GM21619 (cell line): ENCODE results near the gene MAGEF1.
"Not testable (repeated sequence)": the region's sequence is repeated elsewhere in the genome, so short reads cannot be mapped to it uniquely, and the experiment has no call there.

Experiments used
- ATAC-seq: cut with Tn5 transposase; IDR thresholded peaks from one replicate; pipeline ENCODE4 v1.9.1; 2021; ENCODE audit not compliant: unreplicated experiment

The MAGEF1 gene

DNA sequence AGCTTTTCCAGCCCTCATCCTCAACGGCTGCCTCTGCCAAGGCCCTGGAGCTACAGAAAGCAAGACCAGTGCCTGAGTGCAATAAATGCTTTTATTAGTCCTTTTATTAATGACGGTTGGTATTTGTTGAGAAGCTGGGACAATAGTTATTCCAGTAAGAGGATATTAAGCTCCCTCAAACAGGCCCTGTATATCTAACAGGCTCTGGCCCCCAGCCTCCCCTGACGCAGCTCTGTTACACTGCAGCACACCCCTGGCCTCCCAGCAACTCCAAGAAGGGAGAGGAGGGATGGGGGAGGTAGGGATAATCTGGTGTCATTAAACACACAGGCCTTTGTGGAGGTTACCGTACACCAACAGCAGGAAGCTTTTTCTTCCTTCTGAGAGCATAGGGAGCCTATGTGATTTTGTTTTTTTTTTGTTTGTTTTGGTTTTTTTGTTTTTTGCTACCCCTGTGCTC is 30.8 kb upstream of the MAGEF1 start:
- no peak for ATAC-seq

GRCh38 chr3:184741798-184742675 is 30.2 kb upstream of the MAGEF1 start:
- ATAC-seq, result no peak

GRCh38 chr3:184741259-184741556 is 29.3 kb upstream of the MAGEF1 start:
- no peak for ATAC-seq

- no peak for ATAC-seq
These were observed 28.8 kb upstream of the MAGEF1 start for GRCh38 chr3:184740509-184741258.

DNA sequence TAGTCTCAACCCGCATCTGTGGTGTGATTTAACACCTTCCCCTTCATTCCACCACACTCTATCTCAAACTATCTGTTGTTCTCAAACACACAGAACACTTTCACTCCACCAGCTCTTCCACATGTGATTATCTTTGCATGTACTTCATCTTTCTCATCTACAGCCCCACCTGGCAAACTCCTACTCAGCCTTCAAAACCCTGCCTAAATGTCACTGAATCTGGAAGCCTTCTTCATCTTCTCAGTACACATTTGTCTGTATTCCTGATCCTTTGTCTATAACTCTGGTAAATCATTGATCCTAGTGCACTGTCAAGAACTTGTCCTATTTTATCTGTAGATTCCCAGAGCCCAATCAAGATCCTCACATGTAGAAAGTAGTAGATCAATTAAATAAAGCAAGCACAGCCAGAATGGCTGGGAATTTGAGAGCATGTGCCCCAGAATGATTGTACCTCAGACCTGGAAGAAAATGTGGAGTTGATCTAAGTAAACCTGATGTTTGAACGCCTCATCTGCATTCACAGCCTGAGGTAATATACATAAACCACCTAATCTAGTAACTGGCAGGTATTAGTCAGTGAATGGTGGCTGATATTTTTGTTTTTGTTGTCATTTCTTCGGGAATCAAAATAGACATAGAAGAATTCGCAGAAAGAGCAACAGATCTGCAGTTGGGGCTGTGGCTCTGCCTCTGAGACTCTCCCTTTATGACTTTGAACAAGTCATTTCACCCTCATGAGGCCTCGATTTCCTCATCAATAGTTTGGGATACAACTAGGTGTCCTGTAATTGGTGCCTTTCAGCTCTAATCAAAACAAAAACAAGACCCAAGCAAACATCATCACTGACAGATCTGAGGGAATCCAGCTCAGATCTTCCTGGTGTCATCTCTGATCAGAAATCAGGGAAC is 28.0 kb upstream of the MAGEF1 start:
- ATAC-seq, result no peak

DNA sequence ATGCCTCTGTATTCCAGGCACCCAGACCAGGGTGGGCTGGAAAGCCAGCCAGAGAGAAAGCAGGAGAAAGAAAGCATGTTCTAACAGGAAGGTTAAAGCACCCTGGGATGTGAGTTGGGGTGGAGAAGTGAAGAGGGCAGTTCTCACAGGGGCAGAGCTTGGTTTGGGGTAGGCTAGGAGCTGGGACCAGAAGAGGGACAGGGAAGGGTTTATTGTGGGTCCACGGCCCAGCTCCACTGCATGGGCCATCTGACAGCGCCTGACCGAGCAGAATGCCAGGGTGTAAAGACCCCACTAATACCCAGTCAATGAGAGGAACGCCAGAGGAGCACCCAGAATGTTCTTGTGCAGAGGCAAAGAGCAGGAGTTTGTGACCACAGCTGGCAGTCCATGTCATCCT is 27.1 kb upstream of the MAGEF1 start:
- no peak for ATAC-seq

DNA sequence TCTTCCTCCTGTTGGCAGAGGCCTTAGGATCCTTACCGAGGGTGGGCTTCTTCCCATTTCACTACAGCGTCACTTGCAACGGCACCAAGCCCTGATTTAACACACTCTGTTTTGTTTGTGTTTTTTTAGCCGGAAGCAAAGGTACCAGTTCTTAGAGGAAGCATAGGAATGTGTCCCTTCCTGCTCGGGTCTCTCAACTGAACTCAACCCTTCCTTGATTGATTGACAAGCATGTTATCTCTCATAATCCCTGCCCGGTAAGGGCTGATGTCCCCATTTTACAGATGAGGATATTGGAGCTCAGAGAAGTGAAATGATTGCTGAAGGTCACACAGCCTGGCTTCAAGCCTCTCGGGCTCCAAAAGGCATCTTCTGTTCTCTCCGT is 26.6 kb upstream of the MAGEF1 start:
- no peak for ATAC-seq

- ATAC-seq, result no peak
These were observed 26.0 kb upstream of the MAGEF1 start for GRCh38 chr3:184737641-184738505.

GRCh38 chr3:184737063-184737462 is 25.2 kb upstream of the MAGEF1 start:
- ATAC-seq, result no peak

GRCh38 chr3:184734903-184735701 is 23.2 kb upstream of the MAGEF1 start:
- no peak for ATAC-seq

DNA sequence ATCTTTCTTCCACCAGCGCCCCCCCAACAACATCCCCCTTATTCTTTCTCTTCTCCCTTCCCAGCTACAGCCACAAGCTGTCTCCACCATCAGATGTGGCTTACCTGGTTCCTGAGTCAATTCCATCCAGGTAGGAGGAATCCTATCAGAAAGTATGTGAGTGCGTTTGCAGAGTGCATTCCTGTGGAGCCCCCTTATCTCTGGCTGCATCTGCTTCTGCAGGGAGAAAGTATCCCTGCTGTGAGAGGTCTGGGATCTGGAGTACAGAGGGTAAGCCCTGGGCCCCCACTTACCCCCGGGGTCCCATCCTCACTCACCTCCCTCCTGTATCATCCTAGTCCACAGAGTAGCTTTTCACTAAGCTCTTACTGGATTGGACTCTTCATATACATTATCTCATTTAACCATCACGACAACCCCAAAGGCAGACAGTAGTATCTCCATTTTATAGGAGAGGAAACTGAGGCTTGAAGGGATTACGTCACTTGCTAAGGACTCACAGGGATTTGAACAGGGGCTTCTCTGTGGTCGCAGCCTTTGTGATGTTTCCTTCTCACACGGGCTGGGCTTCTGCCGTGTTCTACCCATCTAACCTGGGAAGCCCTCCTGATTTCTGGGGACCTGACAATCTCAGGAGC is 22.2 kb upstream of the MAGEF1 start:
- ATAC-seq, result no peak

GRCh38 chr3:184733181-184733580 is 21.3 kb upstream of the MAGEF1 start:
- no peak for ATAC-seq

- no peak for ATAC-seq
These were observed 20.1 kb upstream of the MAGEF1 start for GRCh38 chr3:184731786-184732537.

DNA sequence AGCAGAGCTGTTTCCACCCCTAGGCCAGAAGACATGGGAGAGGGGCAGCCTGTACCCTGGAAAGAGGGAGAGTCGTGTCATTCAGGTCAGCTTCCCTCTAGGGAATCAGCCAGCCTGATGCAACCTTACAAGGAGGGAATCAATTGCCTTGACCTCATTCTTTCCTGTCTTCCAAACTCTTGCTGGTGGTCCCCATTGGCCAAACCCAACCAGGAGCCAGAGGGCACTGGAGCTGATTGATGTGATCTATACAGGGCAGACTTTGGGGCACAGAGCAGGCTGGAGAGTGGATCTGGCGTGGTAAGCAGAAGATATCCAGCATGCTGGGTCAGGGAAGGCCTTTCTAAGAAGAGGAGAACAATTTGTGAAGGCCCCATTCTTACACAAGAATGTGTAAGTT is 19.1 kb upstream of the MAGEF1 start:
- no peak for ATAC-seq

GRCh38 chr3:184729154-184729553 is 17.3 kb upstream of the MAGEF1 start:
- not testable (repeated sequence) for ATAC-seq

DNA sequence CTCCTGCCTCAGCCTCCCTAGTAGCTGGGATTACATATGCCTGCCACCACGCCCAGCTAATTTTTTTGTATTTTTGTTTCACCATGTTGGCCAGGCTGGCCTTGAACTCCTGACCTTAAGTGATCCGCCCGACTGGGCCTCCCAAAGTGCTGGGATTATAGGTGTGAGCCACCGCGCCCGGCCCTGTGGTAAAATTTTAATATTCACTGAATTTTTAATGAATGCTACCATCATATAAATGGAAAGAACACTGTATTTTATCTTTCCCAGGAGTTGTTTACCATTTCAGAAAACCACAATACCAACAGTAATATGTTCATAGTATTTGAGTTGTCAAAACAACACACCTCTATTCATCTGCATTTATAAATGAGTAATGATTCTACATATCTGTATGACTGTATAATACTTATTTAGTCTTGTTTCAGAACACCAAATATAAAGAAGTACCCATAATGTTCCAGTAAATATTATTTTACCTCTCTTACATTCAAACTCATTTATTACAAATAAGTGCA is 16.2 kb upstream of the MAGEF1 start:
- ATAC-seq, result no peak

GRCh38 chr3:184727357-184728009 is 15.6 kb upstream of the MAGEF1 start:
- ATAC-seq, result no peak

DNA sequence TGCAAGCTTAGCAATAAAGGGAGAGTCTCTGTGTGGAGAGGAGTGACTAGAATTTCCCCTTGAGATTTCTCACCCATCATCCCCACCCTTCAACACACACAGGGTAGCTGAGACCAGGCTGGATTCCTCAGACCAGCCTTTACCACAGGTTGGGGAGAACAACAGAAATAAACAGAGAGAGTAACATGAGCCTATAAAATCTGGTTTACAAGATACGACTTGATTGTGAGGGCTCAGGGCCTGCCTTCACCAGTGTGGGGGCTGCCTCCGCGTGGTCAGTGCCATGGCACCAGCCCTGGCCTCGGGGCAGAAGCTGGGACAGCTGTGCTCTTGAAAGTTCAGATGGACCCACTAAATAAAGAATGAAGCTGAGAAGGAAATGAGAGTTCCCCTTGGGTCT is 14.6 kb upstream of the MAGEF1 start:
- ATAC-seq, result no peak
